Measurements from ENCODE around the gene MLH3. TPM values are rescaled to one million over a fixed set of nuclear protein-coding genes. Genes with fewer than 3 reads are reported as not detected.

MLH3 gene
- total RNA-seq, 1 donor from 2014 or later, result 18.2 TPM

GRCh38 chr14:75067212-75067611 is 15.9 kb upstream of the MLH3 start:
- no peak for TF ChIP-seq CTCF (IDR thresholded peaks at IDR 0.05; ENCODE audit: borderline replicate concordance)
- Histone ChIP-seq H3K36me3 (no peaks in the 10 kb centered on the region), H3K27ac (replicated peaks) (peak overlapping the region; percentile 96), H3K27me3 (ENCODE audit: low read depth) (no peaks in the 10 kb centered on the region), H3K4me3 (peak overlapping the region; percentile 70), H3K9me3 (replicated peaks) (no peaks in the 10 kb centered on the region), H3K4me1 (peaks cover 75% of the 10 kb centered on the region)
- no peak for DNase-seq
- intact Hi-C loops (cut with micrococcal nuclease), result loop anchor here (10.0 kb wide), 1 partner anchor 122 kb away; no protein-coding TSS in a partner anchor

- intact Hi-C loops (cut with micrococcal nuclease), result loop anchor here (10.0 kb wide), 1 partner anchor 122 kb away; no protein-coding TSS in a partner anchor
- Histone ChIP-seq H3K27me3 (ENCODE audit: low read depth) (no peaks in the 10 kb centered on the region), H3K36me3 (no peaks in the 10 kb centered on the region), H3K4me3 (no peak overlapping the region), H3K9me3 (replicated peaks) (no peaks in the 10 kb centered on the region), H3K4me1 (peaks cover 70% of the 10 kb centered on the region), H3K27ac (replicated peaks) (no peak overlapping the region)
- DNase-seq, result no peak
- TF ChIP-seq CTCF (IDR thresholded peaks at IDR 0.05; ENCODE audit: borderline replicate concordance), result no peak
Observed at GRCh38 chr14:75066691-75067090, 15.4 kb upstream of the MLH3 start.

GRCh38 chr14:75064205-75064567 is 12.9 kb upstream of the MLH3 start:
- peak overlapping the region; percentile 91 for H3K4me3 ChIP-seq

GRCh38 chr14:75063491-75064204 is 12.4 kb upstream of the MLH3 start, which contains the start of gene ACYP1:
ACYP1 (minus strand) TSS chr14:75064024; CDS start chr14:75063553, 471 bp downstream.
- Histone ChIP-seq H3K4me3 (peak within 1 kb of the TSS; percentile 91), H3K27ac (replicated peaks) (peak within 1 kb of the TSS; percentile 81), H3K27me3 (ENCODE audit: low read depth) (no peaks in the 10 kb centered on the region), H3K4me1 (peaks cover 43% of the 10 kb centered on the region), H3K36me3 (no peaks in the 10 kb centered on the region), H3K9me3 (replicated peaks) (peaks cover 6% of the 10 kb centered on the region)
- intact Hi-C loops (cut with micrococcal nuclease), result loop anchor here (10.0 kb wide), 1 partner anchor 119 kb away; no protein-coding TSS in a partner anchor
- TF ChIP-seq CTCF (IDR thresholded peaks at IDR 0.05; ENCODE audit: borderline replicate concordance), result no peak
- DNase-seq, result peak; percentile 93

More at GRCh38 chr14:75064205-75064567, 12.9 kb upstream of the MLH3 start:
- intact Hi-C loops (cut with micrococcal nuclease), result loop anchor here (10.0 kb wide), 1 partner anchor 119 kb away; no protein-coding TSS in a partner anchor
- Histone ChIP-seq H3K36me3 (no peaks in the 10 kb centered on the region), H3K9me3 (replicated peaks) (peaks cover 6% of the 10 kb centered on the region), H3K27me3 (ENCODE audit: low read depth) (no peaks in the 10 kb centered on the region), H3K4me1 (peaks cover 48% of the 10 kb centered on the region), H3K27ac (replicated peaks) (peak overlapping the region; percentile 81)
- TF ChIP-seq CTCF (IDR thresholded peaks at IDR 0.05; ENCODE audit: borderline replicate concordance), result no peak
- no peak for DNase-seq

GRCh38 chr14:75063013-75063412 is 11.7 kb upstream of the MLH3 start:
- H3K9me3 ChIP-seq (replicated peaks), result peaks cover 6% of the 10 kb centered on the region
- no peak for TF ChIP-seq CTCF (IDR thresholded peaks at IDR 0.05; ENCODE audit: borderline replicate concordance)
- H3K27ac ChIP-seq (replicated peaks), result peak overlapping the region; percentile 81
- intact Hi-C loops (cut with micrococcal nuclease), result loop anchor here (10.0 kb wide), 1 partner anchor 118 kb away; no protein-coding TSS in a partner anchor
- H3K4me3 ChIP-seq, result peak overlapping the region; percentile 91
- H3K36me3 ChIP-seq, result no peaks in the 10 kb centered on the region
- DNase-seq, result no peak
- peaks cover 36% of the 10 kb centered on the region for H3K4me1 ChIP-seq
- no peaks in the 10 kb centered on the region for H3K27me3 ChIP-seq (ENCODE audit: low read depth)
